GM23248 (cell line): Measurements from ENCODE around the gene PFDN1. TPM values are rescaled to one million over a fixed set of nuclear protein-coding genes. Genes with fewer than 3 reads are reported as not detected.

ENCODE experiments used
- DNase-seq: peaks from one replicate; pipeline ENCODE4 v3.0.0-alpha.2; 2015
- H2AFZ ChIP-seq: fragments of 200-600 bp; sonication (generic); 2 replicates; pipeline ENCODE4 v1.6.1; 2016; ENCODE audit warnings: antibody characterized with exemption
- H3F3A ChIP-seq: fragments of 200-600 bp; sonication (generic); 2 replicates; pipeline ENCODE4 v1.6.1; 2016; ENCODE audit warnings: mild to moderate bottlenecking, antibody characterized with exemption, mixed run types; ENCODE audit not compliant: insufficient read depth
- H3K27ac ChIP-seq: fragments of 200-600 bp; sonication (generic); 2 replicates; pipeline ENCODE4 v1.5.1; 2016; ENCODE audit warnings: mild to moderate bottlenecking
- H3K27me3 ChIP-seq: fragments of 200-600 bp; sonication (generic); replicated peaks from 2 replicates; pipeline ENCODE4 v1.6.1; 2016; ENCODE audit warnings: mild to moderate bottlenecking; ENCODE audit not compliant: insufficient read depth
- H3K36me3 ChIP-seq: fragments of 200-600 bp; sonication (generic); 2 replicates; pipeline ENCODE4 v1.6.1; 2016; ENCODE audit warnings: low read depth, mild to moderate bottlenecking
- H3K4me1 ChIP-seq: fragments of 200-600 bp; sonication (generic); 2 replicates; pipeline ENCODE4 v1.6.1; 2016; ENCODE audit warnings: mild to moderate bottlenecking; ENCODE audit not compliant: insufficient read depth
- H3K4me2 ChIP-seq: fragments of 200-600 bp; sonication (generic); one replicate; pipeline ENCODE4 v1.6.1; 2016; ENCODE audit warnings: mild to moderate bottlenecking; ENCODE audit not compliant: unreplicated experiment
- H3K4me3 ChIP-seq: fragments of 200-600 bp; sonication (generic); 2 replicates; pipeline ENCODE4 v1.5.1; 2016; ENCODE audit warnings: mild to moderate bottlenecking
- H3K79me2 ChIP-seq: fragments of 200-600 bp; sonication (generic); 2 replicates; pipeline ENCODE4 v1.6.1; 2016; ENCODE audit warnings: mild to moderate bottlenecking; ENCODE audit not compliant: insufficient read depth
- H3K9ac ChIP-seq: fragments of 200-600 bp; sonication (generic); 2 replicates; pipeline ENCODE4 v1.6.1; 2016; ENCODE audit warnings: mild to moderate bottlenecking
- H3K9me2 ChIP-seq: fragments of 200-600 bp; sonication (generic); 2 replicates; pipeline ENCODE4 v1.6.1; 2016; ENCODE audit warnings: mixed run types, mild to moderate bottlenecking, moderate library complexity; ENCODE audit not compliant: insufficient read depth
- H3K9me3 ChIP-seq: fragments of 200-600 bp; sonication (generic); one replicate; pipeline ENCODE4 v1.6.1; 2017; ENCODE audit warnings: low read depth
- H4K20me1 ChIP-seq: fragments of 200-600 bp; sonication (generic); 2 replicates; pipeline ENCODE4 v1.6.0; 2016; ENCODE audit not compliant: insufficient read depth
- EZH2 ChIP-seq: fragments of 200-600 bp; sonication (generic); IDR thresholded peaks from 2 replicates; pipeline ENCODE4 v1.6.1; 2018; ENCODE audit warnings: antibody characterized with exemption, mild to moderate bottlenecking; ENCODE audit not compliant: insufficient read depth, poor library complexity, severe bottlenecking
- EZH2phosphoT487 ChIP-seq: fragments of 200-600 bp; sonication (generic); IDR thresholded peaks from 2 replicates; pipeline ENCODE4 v1.6.1; 2018; ENCODE audit warnings: antibody characterized with exemption, moderate library complexity, mild to moderate bottlenecking, low read depth; ENCODE audit not compliant: insufficient read depth
- WGBS, 2 experiments: methylation state at CpG; one replicate each; pipeline ENCODE4 v1.1.6; 2015 to 2017; ENCODE audit warnings: low lambda C conversion rate in 2 of 2, low coverage in 1 of 2; ENCODE audit errors: missing lambda C conversion rate in 2 of 2; 5-methylcytosine and 5-hydroxymethylcytosine counted together
- in situ Hi-C: fragments of 300-500 bp; cut with MboI; formaldehyde crosslinking; loops from 2 replicates; pipeline ENCODE4 v1.15.0; 2020
- polyA plus RNA-seq: library from polyadenylated mRNA; unstranded; fragments of >200 nt; fragmentation: Nextera tagmentation; extraction: Ambion mirVana; gene quantifications from 2 replicates; pipeline ENCODE4 v1.2.1, GENCODE V29; 2016
- total RNA-seq: library from RNA; depleted of rRNA; stranded (reverse); fragments of >200 nt; shearing (Covaris generic); gene quantifications from 2 replicates; pipeline ENCODE4 v1.2.3, GENCODE V29; 2014

PFDN1 gene
- total and polyA plus RNA-seq, 2 experiments from 2014 or later: 95.8 to 99.9 TPM

DNA sequence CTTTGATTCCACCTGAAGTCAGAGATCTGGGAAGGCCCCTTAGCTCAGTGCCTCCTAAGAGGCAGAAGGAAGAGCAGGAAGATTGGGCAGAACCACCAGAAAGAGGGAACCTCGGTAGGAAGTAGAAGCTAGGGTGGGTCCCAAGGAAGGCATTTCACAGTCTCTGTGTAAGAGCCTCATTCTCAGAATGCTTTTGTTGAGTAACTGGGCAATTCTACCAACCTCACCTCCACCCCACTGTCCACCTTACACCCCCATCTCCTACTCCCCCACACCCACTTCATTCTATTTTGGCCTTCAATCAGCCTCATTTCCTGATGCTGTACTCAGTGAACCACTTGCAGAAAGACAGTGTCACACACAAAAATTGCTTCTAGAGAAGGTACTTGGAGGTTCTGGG, 40.0 kb upstream of the PFDN1 start:
- Histone ChIP-seq H3K4me3 (no peak overlapping the region), H3K27ac (no peak overlapping the region), H4K20me1 (no peaks in the 10 kb centered on the region), H3K36me3 (no peaks in the 10 kb centered on the region), H3K9ac (no peak overlapping the region), H3K9me3 (no peaks in the 10 kb centered on the region), H3K79me2 (peaks cover 14% of the 10 kb centered on the region), H3K4me1 (peaks cover 27% of the 10 kb centered on the region), H2AFZ (no peak overlapping the region), H3F3A (peaks cover 31% of the 10 kb centered on the region), H3K9me2 (no peaks in the 10 kb centered on the region), H3K4me2 (no peak overlapping the region), H3K27me3 (no peaks in the 10 kb centered on the region)
- in situ Hi-C loops: no loop called here
- TF ChIP-seq EZH2 (no peak), EZH2phosphoT487 (no peak)
- WGBS, 2 experiments: 61 to 67% methylated on average over 1 of the region's 1 CpG
- no peak for DNase-seq

DNA sequence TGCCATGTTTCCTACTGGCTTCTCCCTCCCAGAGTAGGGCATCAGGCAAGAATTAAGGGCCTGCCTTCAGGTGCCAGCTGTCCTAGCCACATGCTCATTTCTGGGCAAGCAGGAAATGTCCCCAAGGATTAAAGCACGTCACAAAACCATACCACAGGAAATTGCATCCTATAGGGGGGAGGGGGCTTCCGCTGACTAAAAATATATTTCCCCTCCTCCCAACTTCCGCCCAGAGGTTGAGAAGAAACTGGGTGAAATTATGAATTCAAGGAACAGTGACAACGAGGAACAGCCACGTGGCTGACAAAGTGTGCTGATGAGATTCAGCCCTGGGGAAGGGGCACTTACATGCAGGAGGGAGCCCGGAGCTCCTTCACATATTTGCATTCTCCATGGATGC, 39.4 kb upstream of the PFDN1 start:
- no peak overlapping the region for H3K27ac ChIP-seq
- no peaks in the 10 kb centered on the region for H4K20me1 ChIP-seq
- H3F3A ChIP-seq: peaks cover 37% of the 10 kb centered on the region
- no peak overlapping the region for H2AFZ ChIP-seq
- no peaks in the 10 kb centered on the region for H3K9me2 ChIP-seq
- no peaks in the 10 kb centered on the region for H3K36me3 ChIP-seq
- TF ChIP-seq EZH2phosphoT487: no peak
- TF ChIP-seq EZH2: no peak
- peaks cover 32% of the 10 kb centered on the region for H3K4me1 ChIP-seq
- no peaks in the 10 kb centered on the region for H3K9me3 ChIP-seq
- H3K4me2 ChIP-seq: no peak overlapping the region
- H3K27me3 ChIP-seq: no peaks in the 10 kb centered on the region
- WGBS, 2 experiments: 82 to 83% methylated on average over 6 of the region's 6 CpGs
- in situ Hi-C loops: no loop called here
- no peak overlapping the region for H3K9ac ChIP-seq
- H3K4me3 ChIP-seq: no peak overlapping the region
- DNase-seq: no peak
- H3K79me2 ChIP-seq: peaks cover 14% of the 10 kb centered on the region

DNA sequence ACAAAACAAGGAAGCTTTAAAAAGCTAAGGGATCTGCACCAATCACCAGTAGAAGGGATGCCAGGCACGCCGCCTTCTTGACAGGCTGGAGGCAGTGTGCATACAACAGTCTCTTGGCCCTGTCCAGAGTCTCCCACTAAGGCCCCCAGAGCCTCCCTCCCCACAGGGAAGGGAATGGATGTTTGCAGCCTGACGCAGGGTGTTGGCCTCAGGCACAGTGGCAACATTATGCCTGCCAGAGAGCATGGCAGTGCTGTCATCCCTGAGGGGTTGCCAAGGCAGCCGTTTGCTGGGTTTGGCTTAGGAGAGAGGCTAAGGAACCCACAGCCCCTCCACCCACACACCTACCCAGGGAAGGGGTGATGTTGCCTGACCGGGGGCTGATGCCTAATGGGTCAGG, 38.7 kb upstream of the PFDN1 start:
- no peaks in the 10 kb centered on the region for H3K27me3 ChIP-seq
- H3K36me3 ChIP-seq: no peaks in the 10 kb centered on the region
- H3K9ac ChIP-seq: no peak overlapping the region
- DNase-seq: peak; percentile 56
- H3F3A ChIP-seq: peaks cover 38% of the 10 kb centered on the region
- H3K79me2 ChIP-seq: peaks cover 14% of the 10 kb centered on the region
- TF ChIP-seq EZH2phosphoT487 (no peak), EZH2 (no peak)
- in situ Hi-C loops: no loop called here
- H3K4me1 ChIP-seq: peaks cover 28% of the 10 kb centered on the region
- no peak overlapping the region for H3K4me2 ChIP-seq
- 75 to 81% methylated on average over 5 of the region's 5 CpGs for WGBS, 2 experiments
- no peak overlapping the region for H2AFZ ChIP-seq
- no peak overlapping the region for H3K4me3 ChIP-seq
- H3K27ac ChIP-seq: no peak overlapping the region
- H4K20me1 ChIP-seq: no peaks in the 10 kb centered on the region
- H3K9me3 ChIP-seq: no peaks in the 10 kb centered on the region
- no peaks in the 10 kb centered on the region for H3K9me2 ChIP-seq

DNA sequence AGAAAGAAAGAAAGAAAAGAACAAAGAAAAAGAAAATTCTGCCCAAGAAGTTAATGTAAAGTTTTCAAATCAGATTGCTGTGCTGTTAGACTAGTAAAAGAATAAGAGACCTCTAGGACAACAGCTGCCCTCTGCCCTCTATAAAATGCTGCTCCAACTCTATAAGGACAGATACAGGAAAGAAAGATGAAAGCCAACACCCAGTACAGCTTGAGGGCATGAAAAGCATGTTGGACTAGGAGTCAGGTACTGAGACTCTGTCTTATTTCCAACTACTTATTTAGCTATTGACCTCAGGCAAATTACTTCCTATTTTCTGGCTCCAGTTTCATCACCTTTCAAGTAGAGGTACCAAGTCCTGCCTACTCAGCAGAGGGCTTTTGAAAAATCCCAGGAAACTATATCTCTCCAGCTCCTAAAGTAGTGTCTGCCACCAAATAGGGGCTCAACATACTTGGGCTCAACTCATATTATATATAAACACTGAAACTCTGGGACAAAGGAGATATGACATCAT, 37.8 kb upstream of the PFDN1 start:
- H3K4me3 ChIP-seq: no peak overlapping the region
- H3K4me2 ChIP-seq: no peak overlapping the region
- H3K9me3 ChIP-seq: no peaks in the 10 kb centered on the region
- no peak overlapping the region for H2AFZ ChIP-seq
- H3K27ac ChIP-seq: no peak overlapping the region
- H3K9ac ChIP-seq: no peak overlapping the region
- TF ChIP-seq EZH2 (no peak), EZH2phosphoT487 (no peak)
- H3K79me2 ChIP-seq: peaks cover 12% of the 10 kb centered on the region
- no peaks in the 10 kb centered on the region for H3K9me2 ChIP-seq
- H3K36me3 ChIP-seq: no peaks in the 10 kb centered on the region
- DNase-seq: no peak
- no peaks in the 10 kb centered on the region for H3K27me3 ChIP-seq
- peaks cover 38% of the 10 kb centered on the region for H3F3A ChIP-seq
- no peaks in the 10 kb centered on the region for H4K20me1 ChIP-seq
- peaks cover 27% of the 10 kb centered on the region for H3K4me1 ChIP-seq
- in situ Hi-C loops: no loop called here

DNA sequence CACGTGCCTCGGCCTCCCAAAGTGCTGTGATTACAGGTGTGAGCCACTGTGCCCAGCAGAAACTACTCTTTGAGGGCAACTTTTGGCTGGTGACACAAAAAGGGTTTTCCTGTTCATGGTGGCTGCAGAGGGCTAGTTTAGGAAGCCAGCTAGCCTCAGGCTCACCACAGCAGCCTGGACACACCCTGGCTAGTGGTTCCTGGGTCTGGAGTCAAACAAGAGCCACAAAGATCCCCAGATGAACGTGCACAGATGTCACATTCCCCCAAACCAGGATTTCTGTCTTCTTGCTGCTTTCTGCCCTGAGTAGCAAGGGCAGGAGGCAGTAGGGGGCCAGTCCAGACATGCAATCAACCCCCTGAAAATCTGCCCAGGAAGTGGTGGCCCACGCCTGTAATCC, 36.7 kb upstream of the PFDN1 start:
- H3K9me2 ChIP-seq: no peaks in the 10 kb centered on the region

More for the DNA sequence above, 36.7 kb upstream of the PFDN1 start:
- Histone ChIP-seq H3K4me2 (no peak overlapping the region), H3F3A (peaks cover 38% of the 10 kb centered on the region), H3K4me1 (peaks cover 17% of the 10 kb centered on the region), H3K79me2 (peaks cover 4% of the 10 kb centered on the region; the same call in 1 of the 2 replicates), H3K9me3 (no peaks in the 10 kb centered on the region), H3K9ac (no peak overlapping the region), H3K27me3 (no peaks in the 10 kb centered on the region), H3K36me3 (no peaks in the 10 kb centered on the region), H3K4me3 (no peak overlapping the region), H2AFZ (no peak overlapping the region), H4K20me1 (no peaks in the 10 kb centered on the region), H3K27ac (no peak overlapping the region)
- no peak for DNase-seq
- TF ChIP-seq EZH2 (no peak), EZH2phosphoT487 (no peak)
- in situ Hi-C loops: no loop called here
- WGBS, 2 experiments: 94% methylated on average over 4 of the region's 4 CpGs
